ENCODE results near the gene STX17. TPM values are rescaled to one million over a fixed set of nuclear protein-coding genes. Genes with fewer than 3 reads are reported as not detected.
"Not testable (repeated sequence)": the region's sequence is repeated elsewhere in the genome, so short reads cannot be mapped to it uniquely, and the experiment has no call there.

Gene STX17
- total and polyA plus RNA-seq, 10 of the 15 experiments (the other 5 are each of a cell fraction or from before 2014, with no cell fraction given), result 11.5 to 29.3 (median 20.0) TPM

DNA sequence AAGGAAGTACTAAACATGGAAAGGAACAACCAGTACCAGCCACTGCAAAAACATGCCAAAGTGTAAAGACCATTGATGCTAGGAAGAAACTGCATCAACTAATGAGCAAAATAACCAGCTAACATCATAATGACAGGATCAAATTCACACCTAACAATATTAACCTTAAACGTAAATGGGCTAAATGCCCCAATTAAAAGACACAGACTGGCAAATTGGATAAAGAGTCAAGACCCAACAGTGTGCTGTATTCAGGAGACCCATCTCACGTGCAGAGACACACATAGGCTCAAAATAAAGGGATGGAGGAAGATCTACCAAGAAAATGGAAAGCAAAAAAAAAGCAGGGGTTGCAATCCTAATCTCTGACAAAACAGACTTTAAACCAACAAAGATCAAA is 84.1 kb downstream of the STX17 start:
- H3K79me2 ChIP-seq (ENCODE audit: control insufficient read depth, insufficient read depth, low read length); H3K9me3 ChIP-seq (replicated peaks; ENCODE audit: control insufficient read depth, insufficient read depth, low read length); H3K4me2 ChIP-seq (ENCODE audit: control insufficient read depth, insufficient read depth); DNase-seq (ENCODE audit: low read depth, low spot score); ATAC-seq; H3K9ac ChIP-seq (ENCODE audit: control insufficient read depth, insufficient read depth, low read length); BruUV-seq (replicated peaks); H4K20me1 ChIP-seq (ENCODE audit: control insufficient read depth, insufficient read depth); POLR2A ChIA-PET; H3K27ac ChIP-seq (ENCODE audit: control insufficient read depth, insufficient read depth); H2AFZ ChIP-seq (ENCODE audit: control insufficient read depth, low read depth, low read length); H3K4me1 ChIP-seq (ENCODE audit: control insufficient read depth, insufficient read depth, low read length); RAD21 ChIA-PET (ENCODE audit: unreplicated experiment); in situ Hi-C loops (cut with MboI); intact Hi-C loops (cut with micrococcal nuclease; ENCODE audit: unreplicated experiment); H3K36me3 ChIP-seq (ENCODE audit: control insufficient read depth in 2 of 2, insufficient read depth in 2 of 2, low read length in 1 of 2); FAIRE-seq; H3K27me3 ChIP-seq (replicated peaks in 1 of 2; ENCODE audit: control insufficient read depth in 2 of 2, insufficient read depth in 2 of 2, low read length in 1 of 2); H3K4me3 ChIP-seq; SMC1A ChIA-PET (ENCODE audit: uncharacterized antibody, unreplicated experiment): not testable (repeated sequence)
- CTCF ChIA-PET, result interaction anchor here (1.5 kb wide), 1 partner anchor 37 kb away, joined by 4 read pairs; no protein-coding TSS in a partner anchor
- WGBS (ENCODE audit: insufficient coverage, insufficient replicate concordance, low lambda C conversion rate, missing lambda C conversion rate), result 93% methylated on average over 2 of the region's 2 CpGs

DNA sequence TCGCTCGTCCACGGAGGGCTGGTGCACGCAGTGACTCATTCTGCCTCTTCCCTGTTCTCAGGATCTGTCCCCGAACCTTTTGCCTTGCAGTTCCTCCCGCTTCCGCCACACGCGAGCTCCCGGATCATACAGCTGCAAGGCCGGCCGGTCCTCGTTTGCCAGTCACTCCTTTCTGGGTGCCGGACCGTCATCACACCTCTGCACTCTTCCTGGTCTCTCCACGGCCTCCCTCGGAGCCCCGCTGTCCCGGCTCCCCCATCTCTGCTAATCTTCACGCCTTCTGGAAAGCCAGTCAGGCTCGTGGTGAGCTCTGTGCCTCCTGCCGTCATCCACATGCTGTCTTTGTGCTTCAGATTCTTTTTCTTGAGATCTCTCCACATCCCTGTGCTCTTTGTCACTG is 91.8 kb downstream of the STX17 start:
- Histone ChIP-seq H3K4me1 (ENCODE audit: control insufficient read depth, insufficient read depth, low read length) (no peaks in the 10 kb centered on the region), H3K9me3 (replicated peaks; ENCODE audit: control insufficient read depth, insufficient read depth, low read length) (peaks cover 2% of the 10 kb centered on the region; the same call in 2 of the 3 replicates), H4K20me1 (ENCODE audit: control insufficient read depth, insufficient read depth) (no peaks in the 10 kb centered on the region), H3K27ac (ENCODE audit: control insufficient read depth, insufficient read depth) (no peak overlapping the region), H3K27me3 (replicated peaks in 1 of 2; ENCODE audit: control insufficient read depth in 2 of 2, insufficient read depth in 2 of 2, low read length in 1 of 2) (no peaks in the 10 kb centered on the region), H3K4me2 (ENCODE audit: control insufficient read depth, insufficient read depth) (no peak overlapping the region), H3K36me3 (ENCODE audit: control insufficient read depth in 2 of 2, insufficient read depth in 2 of 2, low read length in 1 of 2) (peaks cover under 1% of the 10 kb centered on the region in 2 experiments), H2AFZ (ENCODE audit: control insufficient read depth, low read depth, low read length) (no peak overlapping the region), H3K79me2 (ENCODE audit: control insufficient read depth, insufficient read depth, low read length) (no peaks in the 10 kb centered on the region), H3K4me3 (no peak overlapping the region), H3K9ac (ENCODE audit: control insufficient read depth, insufficient read depth, low read length) (no peak overlapping the region)
- RAD21 ChIA-PET (ENCODE audit: unreplicated experiment), result no interaction called here
- TF ChIP-seq EP300 (IDR thresholded peaks at IDR 0.05; ENCODE audit: borderline replicate concordance in 1 of 2, control insufficient read depth in 1 of 2, low read depth in 2 of 2, low read length in 2 of 2) (no peak), CBFB (IDR thresholded peaks at IDR 0.05; ENCODE audit: low read depth) (no peak), BCL11A (IDR thresholded peaks at IDR 0.05; ENCODE audit: low read depth, low read length) (no peak), ZNF274 (IDR thresholded peaks at IDR 0.05; ENCODE audit: insufficient read depth, insufficient read length) (no peak)
- TF ChIP-seq, protein P1, sequence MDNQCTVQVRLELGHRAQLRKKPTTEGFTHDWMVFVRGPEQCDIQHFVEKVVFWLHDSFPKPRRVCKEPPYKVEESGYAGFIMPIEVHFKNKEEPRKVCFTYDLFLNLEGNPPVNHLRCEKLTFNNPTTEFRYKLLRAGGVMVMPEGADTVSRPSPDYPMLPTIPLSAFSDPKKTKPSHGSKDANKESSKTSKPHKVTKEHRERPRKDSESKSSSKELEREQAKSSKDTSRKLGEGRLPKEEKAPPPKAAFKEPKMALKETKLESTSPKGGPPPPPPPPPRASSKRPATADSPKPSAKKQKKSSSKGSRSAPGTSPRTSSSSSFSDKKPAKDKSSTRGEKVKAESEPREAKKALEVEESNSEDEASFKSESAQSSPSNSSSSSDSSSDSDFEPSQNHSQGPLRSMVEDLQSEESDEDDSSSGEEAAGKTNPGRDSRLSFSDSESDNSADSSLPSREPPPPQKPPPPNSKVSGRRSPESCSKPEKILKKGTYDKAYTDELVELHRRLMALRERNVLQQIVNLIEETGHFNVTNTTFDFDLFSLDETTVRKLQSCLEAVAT (IDR thresholded peaks at IDR 0.05), result no peak
- ATAC-seq (no peak), FAIRE-seq (no peak), DNase-seq (ENCODE audit: low read depth, low spot score) (no peak)
- intact Hi-C loops (cut with micrococcal nuclease; ENCODE audit: unreplicated experiment) (no loop called here), in situ Hi-C loops (cut with MboI) (no loop called here)
- 98% methylated on average over 22 of the region's 22 CpGs for WGBS (ENCODE audit: insufficient coverage, insufficient replicate concordance, low lambda C conversion rate, missing lambda C conversion rate)
- BruUV-seq (replicated peaks), result no TSS peak
- SMC1A ChIA-PET (ENCODE audit: uncharacterized antibody, unreplicated experiment), result interaction anchor here (0.6 kb wide), 1 partner anchor 654 kb away, joined by 3 read pairs; no protein-coding TSS in a partner anchor
- POLR2A ChIA-PET, result no interaction called here
- CTCF ChIA-PET, result no interaction called here
